Upper lobe of left lung (tissue), 4 donors: ENCODE measurements around the gene RBP3.

Source experiments
- CTCF ChIP-seq, 6 experiments: fragments of 450-650 bp in 4 of 6; fragments of 200-600 bp in 2 of 6; sonication (generic) in 2 of 6; IDR thresholded peaks; one replicate each; pipeline ENCODE4 v1.5.1; 2016 to 2019; ENCODE audit warnings: antibody characterized with exemption in 6 of 6
- EP300 ChIP-seq, 4 donors: sonication (generic); formaldehyde crosslinking; IDR thresholded peaks; one replicate each; pipeline ENCODE4 v1.5.1; 2017; ENCODE audit warnings: antibody characterized with exemption in 4 of 4, control low read depth in 2 of 4
- POLR2A ChIP-seq, 4 donors: fragments of 450-650 bp; IDR thresholded peaks; one replicate each; pipeline ENCODE4 v1.5.1; 2016 to 2017; ENCODE audit warnings: antibody characterized with exemption in 4 of 4, mild to moderate bottlenecking in 2 of 4
- POLR2AphosphoS5 ChIP-seq, 2 donors: sonication (generic); formaldehyde crosslinking; IDR thresholded peaks; one replicate each; pipeline ENCODE4 v1.5.1; 2017; ENCODE audit warnings: antibody characterized with exemption in 2 of 2

GRCh38 chr10:47400786-47401185 lies 52.6 kb downstream of the RBP3 start:
- TF ChIP-seq CTCF (IDR thresholded peaks at IDR 0.05), result no peak
- no peak for TF ChIP-seq POLR2AphosphoS5 (IDR thresholded peaks at IDR 0.05)
- no peak for TF ChIP-seq EP300 (IDR thresholded peaks at IDR 0.05)
- TF ChIP-seq POLR2A (IDR thresholded peaks at IDR 0.05), result no peak
